NCI-H2081 (cell line): ENCODE results near the gene CAMK1D.

Source experiments
- DNase-seq, 2 experiments: peaks; one replicate each; lab custom pipeline; 2025; lab: John Stamatoyannopoulos, UW

Gene CAMK1D

GRCh38 chr10:12658526-12658925 is 309.2 kb downstream of the CAMK1D start:
- DNase-seq = no peak

- DNase-seq = no peak
These were observed 310.4 kb downstream of the CAMK1D start for GRCh38 chr10:12659706-12660105.

GRCh38 chr10:12660812-12661211 is 311.5 kb downstream of the CAMK1D start:
- no peak for DNase-seq

GRCh38 chr10:12661671-12662070 is 312.3 kb downstream of the CAMK1D start:
- no peak for DNase-seq

GRCh38 chr10:12663863-12664262 is 314.5 kb downstream of the CAMK1D start:
- no peak for DNase-seq

- no peak for DNase-seq
These were observed 316.2 kb downstream of the CAMK1D start for GRCh38 chr10:12665501-12665900.

- no peak for DNase-seq
These were observed 317.7 kb downstream of the CAMK1D start for GRCh38 chr10:12667052-12667451.

GRCh38 chr10:12668634-12669033 is 319.3 kb downstream of the CAMK1D start:
- DNase-seq = no peak

GRCh38 chr10:12670004-12670403 is 320.7 kb downstream of the CAMK1D start:
- no peak for DNase-seq

GRCh38 chr10:12675186-12675585 is 325.8 kb downstream of the CAMK1D start:
- no peak for DNase-seq

GRCh38 chr10:12679636-12680035 is 330.3 kb downstream of the CAMK1D start:
- DNase-seq = no peak

- DNase-seq = no peak
These were observed 331.9 kb downstream of the CAMK1D start for GRCh38 chr10:12681252-12681651.

GRCh38 chr10:12684784-12685183 is 335.4 kb downstream of the CAMK1D start:
- no peak for DNase-seq

- no peak for DNase-seq
These were observed 336.1 kb downstream of the CAMK1D start for GRCh38 chr10:12685261-12686058.

- DNase-seq = no peak
These were observed 338.6 kb downstream of the CAMK1D start for GRCh38 chr10:12687996-12688395.

GRCh38 chr10:12689893-12690292 is 340.5 kb downstream of the CAMK1D start:
- peak in 1 of 2 experiments; percentile 50 for DNase-seq

- DNase-seq = peak; percentile 80 to 91
These were observed 341.3 kb downstream of the CAMK1D start for GRCh38 chr10:12690525-12691126.

- no peak for DNase-seq
These were observed 342.2 kb downstream of the CAMK1D start for GRCh38 chr10:12691596-12691995.

- no peak for DNase-seq
These were observed 348.4 kb downstream of the CAMK1D start for GRCh38 chr10:12697764-12698163.

- no peak for DNase-seq
These were observed 349.9 kb downstream of the CAMK1D start for GRCh38 chr10:12699258-12699700.

- no peak for DNase-seq
These were observed 350.6 kb downstream of the CAMK1D start for GRCh38 chr10:12699781-12700556.

GRCh38 chr10:12700557-12700874 is 351.2 kb downstream of the CAMK1D start:
- no peak for DNase-seq

- DNase-seq = no peak
These were observed 352.3 kb downstream of the CAMK1D start for GRCh38 chr10:12701696-12702095.
